ENCODE data around the gene DNAJC12.
"Not testable (repeated sequence)": the region's sequence is repeated elsewhere in the genome, so short reads cannot be mapped to it uniquely, and the experiment has no call there.

The DNAJC12 gene

GRCh38 chr10:67835541-67836394 is 2.2 kb downstream of the DNAJC12 start:
- not testable (repeated sequence) for H3K4me1 ChIP-seq (ENCODE audit: control insufficient read depth, insufficient read depth, low read length); H3K4me3 ChIP-seq (ENCODE audit: low read length); H3K9ac ChIP-seq (ENCODE audit: low read length); H3K36me3 ChIP-seq (ENCODE audit: control insufficient read depth, insufficient read depth, low read length); H3K27me3 ChIP-seq (ENCODE audit: control insufficient read depth, insufficient read depth, low read length); H3K9me3 ChIP-seq (ENCODE audit: control insufficient read depth, low read length)

- no peaks in the 10 kb centered on the region for H3K27me3 ChIP-seq (ENCODE audit: control insufficient read depth, insufficient read depth, low read length)
Observed at GRCh38 chr10:67834375-67834774, 3.6 kb downstream of the DNAJC12 start.

GRCh38 chr10:67827811-67828210 is 10.2 kb downstream of the DNAJC12 start:
- H3K9ac ChIP-seq (ENCODE audit: low read length), result no peak overlapping the region
- H3K4me1 ChIP-seq (ENCODE audit: control insufficient read depth, insufficient read depth, low read length), result no peaks in the 10 kb centered on the region
- H3K4me3 ChIP-seq (ENCODE audit: low read length), result no peak overlapping the region
- no peaks in the 10 kb centered on the region for H3K27me3 ChIP-seq (ENCODE audit: control insufficient read depth, insufficient read depth, low read length)
- no peaks in the 10 kb centered on the region for H3K36me3 ChIP-seq (ENCODE audit: control insufficient read depth, insufficient read depth, low read length)
- no peaks in the 10 kb centered on the region for H3K9me3 ChIP-seq (ENCODE audit: control insufficient read depth, low read length)

More at GRCh38 chr10:67834375-67834774, 3.6 kb downstream of the DNAJC12 start:
- H3K36me3 ChIP-seq (ENCODE audit: control insufficient read depth, insufficient read depth, low read length), result no peaks in the 10 kb centered on the region
- no peaks in the 10 kb centered on the region for H3K4me1 ChIP-seq (ENCODE audit: control insufficient read depth, insufficient read depth, low read length)
- no peak overlapping the region for H3K4me3 ChIP-seq (ENCODE audit: low read length)
- H3K9ac ChIP-seq (ENCODE audit: low read length), result no peak overlapping the region
- H3K9me3 ChIP-seq (ENCODE audit: control insufficient read depth, low read length), result no peaks in the 10 kb centered on the region

GRCh38 chr10:67819768-67820204 is 18.2 kb downstream of the DNAJC12 start:
- Histone ChIP-seq H3K36me3 (ENCODE audit: control insufficient read depth, insufficient read depth, low read length) (no peaks in the 10 kb centered on the region), H3K4me1 (ENCODE audit: control insufficient read depth, insufficient read depth, low read length) (no peaks in the 10 kb centered on the region), H3K9me3 (ENCODE audit: control insufficient read depth, low read length) (no peaks in the 10 kb centered on the region), H3K27me3 (ENCODE audit: control insufficient read depth, insufficient read depth, low read length) (no peaks in the 10 kb centered on the region), H3K4me3 (ENCODE audit: low read length) (no peak overlapping the region), H3K9ac (ENCODE audit: low read length) (no peak overlapping the region)

- H3K36me3 ChIP-seq (ENCODE audit: control insufficient read depth, insufficient read depth, low read length), result no peaks in the 10 kb centered on the region
- H3K9ac ChIP-seq (ENCODE audit: low read length), result no peak overlapping the region
Observed at GRCh38 chr10:67818323-67818722, 19.7 kb downstream of the DNAJC12 start.

GRCh38 chr10:67816719-67817118 is 21.3 kb downstream of the DNAJC12 start:
- Histone ChIP-seq H3K9ac (ENCODE audit: low read length) (no peak overlapping the region), H3K36me3 (ENCODE audit: control insufficient read depth, insufficient read depth, low read length) (no peaks in the 10 kb centered on the region), H3K4me3 (ENCODE audit: low read length) (no peak overlapping the region), H3K9me3 (ENCODE audit: control insufficient read depth, low read length) (no peaks in the 10 kb centered on the region), H3K27me3 (ENCODE audit: control insufficient read depth, insufficient read depth, low read length) (no peaks in the 10 kb centered on the region), H3K4me1 (ENCODE audit: control insufficient read depth, insufficient read depth, low read length) (no peaks in the 10 kb centered on the region)

More at GRCh38 chr10:67818323-67818722, 19.7 kb downstream of the DNAJC12 start:
- no peaks in the 10 kb centered on the region for H3K9me3 ChIP-seq (ENCODE audit: control insufficient read depth, low read length)
- no peaks in the 10 kb centered on the region for H3K27me3 ChIP-seq (ENCODE audit: control insufficient read depth, insufficient read depth, low read length)
- no peak overlapping the region for H3K4me3 ChIP-seq (ENCODE audit: low read length)
- no peaks in the 10 kb centered on the region for H3K4me1 ChIP-seq (ENCODE audit: control insufficient read depth, insufficient read depth, low read length)

GRCh38 chr10:67815571-67816059 is 22.4 kb downstream of the DNAJC12 start:
- H3K9ac ChIP-seq (ENCODE audit: low read length), result no peak overlapping the region
- no peaks in the 10 kb centered on the region for H3K9me3 ChIP-seq (ENCODE audit: control insufficient read depth, low read length)
- H3K4me1 ChIP-seq (ENCODE audit: control insufficient read depth, insufficient read depth, low read length), result no peaks in the 10 kb centered on the region
- H3K27me3 ChIP-seq (ENCODE audit: control insufficient read depth, insufficient read depth, low read length), result no peaks in the 10 kb centered on the region
- no peak overlapping the region for H3K4me3 ChIP-seq (ENCODE audit: low read length)
- no peaks in the 10 kb centered on the region for H3K36me3 ChIP-seq (ENCODE audit: control insufficient read depth, insufficient read depth, low read length)

- H3K9me3 ChIP-seq (ENCODE audit: control insufficient read depth, low read length), result no peaks in the 10 kb centered on the region
- H3K9ac ChIP-seq (ENCODE audit: low read length), result no peak overlapping the region
- H3K36me3 ChIP-seq (ENCODE audit: control insufficient read depth, insufficient read depth, low read length), result no peaks in the 10 kb centered on the region
- H3K27me3 ChIP-seq (ENCODE audit: control insufficient read depth, insufficient read depth, low read length), result no peaks in the 10 kb centered on the region
- H3K4me1 ChIP-seq (ENCODE audit: control insufficient read depth, insufficient read depth, low read length), result no peaks in the 10 kb centered on the region
- no peak overlapping the region for H3K4me3 ChIP-seq (ENCODE audit: low read length)
Observed at GRCh38 chr10:67812007-67812406, 26.0 kb downstream of the DNAJC12 start.

- no peak overlapping the region for H3K4me3 ChIP-seq (ENCODE audit: low read length)
- H3K9me3 ChIP-seq (ENCODE audit: control insufficient read depth, low read length), result no peaks in the 10 kb centered on the region
- no peak overlapping the region for H3K9ac ChIP-seq (ENCODE audit: low read length)
- no peaks in the 10 kb centered on the region for H3K27me3 ChIP-seq (ENCODE audit: control insufficient read depth, insufficient read depth, low read length)
- no peaks in the 10 kb centered on the region for H3K4me1 ChIP-seq (ENCODE audit: control insufficient read depth, insufficient read depth, low read length)
- H3K36me3 ChIP-seq (ENCODE audit: control insufficient read depth, insufficient read depth, low read length), result no peaks in the 10 kb centered on the region
Observed at GRCh38 chr10:67809107-67809506, 28.9 kb downstream of the DNAJC12 start.

- H3K4me3 ChIP-seq (ENCODE audit: low read length), result no peak overlapping the region
- no peaks in the 10 kb centered on the region for H3K27me3 ChIP-seq (ENCODE audit: control insufficient read depth, insufficient read depth, low read length)
- H3K4me1 ChIP-seq (ENCODE audit: control insufficient read depth, insufficient read depth, low read length), result no peaks in the 10 kb centered on the region
- no peaks in the 10 kb centered on the region for H3K9me3 ChIP-seq (ENCODE audit: control insufficient read depth, low read length)
- no peaks in the 10 kb centered on the region for H3K36me3 ChIP-seq (ENCODE audit: control insufficient read depth, insufficient read depth, low read length)
- no peak overlapping the region for H3K9ac ChIP-seq (ENCODE audit: low read length)
Observed at GRCh38 chr10:67808704-67809103, 29.3 kb downstream of the DNAJC12 start.

GRCh38 chr10:67807855-67808456 is 30.0 kb downstream of the DNAJC12 start:
- no peaks in the 10 kb centered on the region for H3K4me1 ChIP-seq (ENCODE audit: control insufficient read depth, insufficient read depth, low read length)
- no peaks in the 10 kb centered on the region for H3K27me3 ChIP-seq (ENCODE audit: control insufficient read depth, insufficient read depth, low read length)
- no peaks in the 10 kb centered on the region for H3K9me3 ChIP-seq (ENCODE audit: control insufficient read depth, low read length)
- H3K36me3 ChIP-seq (ENCODE audit: control insufficient read depth, insufficient read depth, low read length), result no peaks in the 10 kb centered on the region
- H3K4me3 ChIP-seq (ENCODE audit: low read length), result no peak overlapping the region
- H3K9ac ChIP-seq (ENCODE audit: low read length), result no peak overlapping the region

GRCh38 chr10:67804395-67804678 is 33.7 kb downstream of the DNAJC12 start:
- no peaks in the 10 kb centered on the region for H3K9me3 ChIP-seq (ENCODE audit: control insufficient read depth, low read length)
- no peaks in the 10 kb centered on the region for H3K4me1 ChIP-seq (ENCODE audit: control insufficient read depth, insufficient read depth, low read length)
- H3K9ac ChIP-seq (ENCODE audit: low read length), result no peak overlapping the region
- H3K36me3 ChIP-seq (ENCODE audit: control insufficient read depth, insufficient read depth, low read length), result no peaks in the 10 kb centered on the region
- no peak overlapping the region for H3K4me3 ChIP-seq (ENCODE audit: low read length)
- no peaks in the 10 kb centered on the region for H3K27me3 ChIP-seq (ENCODE audit: control insufficient read depth, insufficient read depth, low read length)

Data from mucosa of stomach (tissue), 1 donor.